ENCODE results near the gene CALD1.
A peak's percentile ranks its signal among the peaks of the same experiment; 100 is the strongest.

The CALD1 gene

DNA sequence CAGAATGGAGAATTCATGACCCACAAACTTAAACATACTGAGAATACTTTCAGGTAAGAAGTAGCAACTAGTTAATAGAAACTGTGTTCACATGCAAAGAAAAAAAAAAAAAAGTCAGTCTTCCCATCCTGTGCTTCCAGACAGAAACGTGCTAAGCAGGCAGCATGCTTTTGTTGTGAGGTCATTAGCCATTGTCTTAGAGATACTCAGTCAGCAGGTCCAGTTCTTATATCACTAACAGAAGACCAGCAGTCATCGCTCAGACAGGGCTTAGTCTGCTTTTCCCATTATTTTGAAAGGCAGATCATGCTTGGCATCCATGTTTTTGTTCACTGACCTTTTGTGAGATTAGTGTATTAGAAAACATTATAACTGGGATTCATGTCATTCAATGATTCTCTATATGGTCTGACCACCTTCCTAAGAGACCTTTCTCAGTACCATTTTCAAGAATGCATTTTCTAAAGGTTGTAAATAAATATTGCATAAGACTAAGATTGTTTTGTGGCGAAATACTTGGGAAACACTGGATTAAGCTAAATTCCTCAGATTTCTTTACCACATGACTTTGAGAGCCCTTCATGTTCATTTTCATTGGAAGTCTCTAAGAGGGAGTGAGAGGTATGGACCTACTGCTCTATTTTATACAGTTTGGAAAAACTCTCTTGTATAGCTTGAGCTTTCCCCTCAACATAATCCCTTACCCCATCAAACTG lies 161.9 kb downstream of the CALD1 start:
- no peaks in the 10 kb centered on the region for H3K36me3 ChIP-seq (ENCODE audit: control insufficient read depth in 1 of 2, insufficient read depth in 2 of 2, low read length in 2 of 2)
- H3K27ac ChIP-seq (ENCODE audit: low read depth, low read length) = no peak overlapping the region
- H3K9me3 ChIP-seq (ENCODE audit: control insufficient read depth in 1 of 2, low read length in 2 of 2) = no peaks in the 10 kb centered on the region
- peaks cover 9 to 20% of the 10 kb centered on the region in 2 donors for H3K4me1 ChIP-seq (ENCODE audit: control insufficient read depth in 1 of 2, insufficient read depth in 2 of 2, low read length in 2 of 2)
- no peaks in the 10 kb centered on the region for H3K27me3 ChIP-seq (ENCODE audit: control insufficient read depth in 1 of 2, insufficient read depth in 2 of 2, low read length in 2 of 2)
- no peak overlapping the region for H3K9ac ChIP-seq (ENCODE audit: low read depth in 1 of 2, low read length in 2 of 2)
- H3K4me3 ChIP-seq (ENCODE audit: low read depth in 1 of 2, low read length in 2 of 2) = no peak overlapping the region

DNA sequence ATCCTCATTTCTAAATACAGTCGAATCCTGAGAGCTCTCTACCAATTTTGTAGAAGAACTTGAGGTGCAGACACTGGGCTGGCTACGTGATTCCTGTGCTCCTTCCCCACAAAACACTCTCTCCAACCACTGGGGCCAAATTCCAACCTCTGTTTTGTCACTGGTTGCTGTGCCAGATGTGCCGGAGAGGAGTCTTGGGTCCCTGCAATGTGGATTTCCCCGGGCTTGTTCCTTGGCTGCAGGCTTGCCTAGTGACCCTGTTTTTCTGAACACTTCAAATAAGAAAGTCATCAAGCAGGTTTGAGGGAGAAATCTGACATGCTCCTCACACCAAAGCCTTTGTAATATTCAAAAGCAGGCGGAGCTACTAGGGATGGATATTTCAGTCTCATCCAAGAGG lies 162.5 kb downstream of the CALD1 start:
- Histone ChIP-seq H3K4me3 (ENCODE audit: low read depth in 1 of 2, low read length in 2 of 2) (no peak overlapping the region), H3K4me1 (ENCODE audit: control insufficient read depth in 1 of 2, insufficient read depth in 2 of 2, low read length in 2 of 2) (peaks cover 9 to 20% of the 10 kb centered on the region in 2 donors), H3K9me3 (ENCODE audit: control insufficient read depth in 1 of 2, low read length in 2 of 2) (no peaks in the 10 kb centered on the region), H3K9ac (ENCODE audit: low read depth in 1 of 2, low read length in 2 of 2) (no peak overlapping the region), H3K36me3 (ENCODE audit: control insufficient read depth in 1 of 2, insufficient read depth in 2 of 2, low read length in 2 of 2) (no peaks in the 10 kb centered on the region), H3K27ac (ENCODE audit: low read depth, low read length) (no peak overlapping the region), H3K27me3 (ENCODE audit: control insufficient read depth in 1 of 2, insufficient read depth in 2 of 2, low read length in 2 of 2) (no peaks in the 10 kb centered on the region)

DNA sequence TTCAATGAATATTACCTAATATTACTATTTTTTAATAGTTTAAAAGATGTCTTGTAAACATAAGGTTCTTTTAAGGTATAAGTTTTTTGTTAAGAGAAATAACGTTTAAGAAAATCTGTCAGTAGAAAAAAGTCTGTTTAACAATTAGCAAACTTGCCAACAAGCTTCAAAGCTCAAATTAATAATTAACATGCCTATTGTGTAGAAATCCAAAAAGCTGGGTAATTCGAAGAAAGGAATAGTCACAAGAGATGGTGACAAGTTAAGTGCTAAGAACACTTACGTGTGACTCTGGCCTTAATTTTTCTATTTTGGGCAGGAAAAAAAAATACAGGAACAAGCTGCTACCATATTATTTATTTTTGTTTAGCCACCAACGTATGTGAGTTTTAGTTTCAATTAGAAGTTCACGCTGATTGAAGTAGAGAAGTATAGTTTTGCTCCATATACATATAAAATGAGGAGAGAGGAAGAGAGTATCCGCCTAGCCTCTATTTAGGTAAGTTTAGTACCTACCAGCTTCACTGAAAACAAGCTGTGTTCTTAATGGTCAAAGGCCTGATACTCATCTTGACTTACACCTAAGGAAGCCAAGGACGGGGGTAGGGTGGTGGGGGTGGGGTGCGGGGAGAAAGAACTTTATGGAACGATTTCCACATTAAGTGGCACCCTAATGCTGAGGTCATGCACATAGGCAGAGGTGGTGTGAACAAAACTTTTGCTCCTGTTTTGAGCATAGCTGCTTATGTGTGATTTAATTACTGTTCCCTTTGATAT lies 163.4 kb downstream of the CALD1 start:
- peaks cover 9 to 20% of the 10 kb centered on the region in 2 donors for H3K4me1 ChIP-seq (ENCODE audit: control insufficient read depth in 1 of 2, insufficient read depth in 2 of 2, low read length in 2 of 2)
- no peaks in the 10 kb centered on the region for H3K27me3 ChIP-seq (ENCODE audit: control insufficient read depth in 1 of 2, insufficient read depth in 2 of 2, low read length in 2 of 2)
- peak overlapping the region in 1 of 2 donors; percentile 43 for H3K4me3 ChIP-seq (ENCODE audit: low read depth in 1 of 2, low read length in 2 of 2)
- no peak overlapping the region for H3K27ac ChIP-seq (ENCODE audit: low read depth, low read length)
- H3K36me3 ChIP-seq (ENCODE audit: control insufficient read depth in 1 of 2, insufficient read depth in 2 of 2, low read length in 2 of 2) = no peaks in the 10 kb centered on the region
- no peaks in the 10 kb centered on the region for H3K9me3 ChIP-seq (ENCODE audit: control insufficient read depth in 1 of 2, low read length in 2 of 2)
- no peak overlapping the region for H3K9ac ChIP-seq (ENCODE audit: low read depth in 1 of 2, low read length in 2 of 2)

DNA sequence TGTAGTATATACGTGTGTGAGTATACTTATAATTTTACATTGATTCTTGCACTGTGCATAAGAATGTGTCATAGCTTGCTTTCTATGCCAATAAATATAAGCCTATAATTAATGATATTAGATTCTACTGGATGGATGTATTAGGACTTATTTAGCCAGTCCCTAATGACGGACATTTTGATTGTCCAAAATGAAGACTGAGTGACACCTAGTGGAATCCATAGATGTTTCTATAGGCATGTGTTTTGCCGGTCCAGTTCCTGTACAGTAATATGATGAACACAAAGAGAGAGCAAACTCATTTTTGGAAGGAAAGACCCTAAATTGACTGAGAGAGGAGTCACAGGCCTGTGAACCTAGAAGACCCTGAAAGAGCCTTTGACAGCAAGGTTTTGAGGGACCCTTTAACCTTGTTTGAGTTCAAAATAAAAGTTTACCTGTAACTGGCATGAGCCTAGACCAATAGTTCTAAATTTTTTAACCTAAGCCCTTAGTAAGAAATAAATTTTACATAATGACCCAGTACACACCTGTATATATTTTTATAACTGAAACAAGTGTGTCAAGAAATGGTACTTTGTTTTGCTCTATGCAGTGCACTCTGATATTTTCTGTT lies 164.5 kb downstream of the CALD1 start:
- Histone ChIP-seq H3K27me3 (ENCODE audit: control insufficient read depth in 1 of 2, insufficient read depth in 2 of 2, low read length in 2 of 2) (no peaks in the 10 kb centered on the region), H3K27ac (ENCODE audit: low read depth, low read length) (no peak overlapping the region), H3K4me3 (ENCODE audit: low read depth in 1 of 2, low read length in 2 of 2) (no peak overlapping the region), H3K9ac (ENCODE audit: low read depth in 1 of 2, low read length in 2 of 2) (no peak overlapping the region), H3K9me3 (ENCODE audit: control insufficient read depth in 1 of 2, low read length in 2 of 2) (no peaks in the 10 kb centered on the region), H3K4me1 (ENCODE audit: control insufficient read depth in 1 of 2, insufficient read depth in 2 of 2, low read length in 2 of 2) (peaks cover 9 to 20% of the 10 kb centered on the region in 2 donors), H3K36me3 (ENCODE audit: control insufficient read depth in 1 of 2, insufficient read depth in 2 of 2, low read length in 2 of 2) (no peaks in the 10 kb centered on the region)

DNA sequence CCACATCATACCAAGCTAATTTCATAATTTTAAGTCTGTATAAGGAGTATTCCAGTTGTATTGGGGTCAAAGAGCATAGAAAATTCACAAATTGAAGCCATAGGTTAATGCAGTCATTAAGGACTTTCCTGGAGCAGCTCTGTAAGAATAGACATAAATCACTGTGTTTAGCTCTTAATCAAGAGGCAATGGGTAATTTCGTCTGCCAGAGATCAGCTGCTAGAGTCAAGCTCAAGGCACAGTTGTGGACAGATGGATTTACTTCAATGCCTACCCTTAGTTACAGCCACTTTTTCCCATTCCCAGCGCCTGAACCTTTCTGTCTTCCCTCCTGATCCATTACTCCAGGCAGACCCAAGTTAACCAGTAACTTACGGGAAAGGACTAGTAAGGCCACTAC lies 166.3 kb downstream of the CALD1 start:
- H3K27ac ChIP-seq (ENCODE audit: low read depth, low read length) = no peak overlapping the region
- H3K9me3 ChIP-seq (ENCODE audit: control insufficient read depth in 1 of 2, low read length in 2 of 2) = no peaks in the 10 kb centered on the region
- no peaks in the 10 kb centered on the region for H3K27me3 ChIP-seq (ENCODE audit: control insufficient read depth in 1 of 2, insufficient read depth in 2 of 2, low read length in 2 of 2)
- H3K9ac ChIP-seq (ENCODE audit: low read depth in 1 of 2, low read length in 2 of 2) = no peak overlapping the region
- peak overlapping the region; percentile 8 to 29 for H3K4me3 ChIP-seq (ENCODE audit: low read depth in 1 of 2, low read length in 2 of 2)
- H3K36me3 ChIP-seq (ENCODE audit: control insufficient read depth in 1 of 2, insufficient read depth in 2 of 2, low read length in 2 of 2) = peaks cover 0 to 3% of the 10 kb centered on the region in 2 donors
- peaks cover 9 to 20% of the 10 kb centered on the region in 2 donors for H3K4me1 ChIP-seq (ENCODE audit: control insufficient read depth in 1 of 2, insufficient read depth in 2 of 2, low read length in 2 of 2)

DNA sequence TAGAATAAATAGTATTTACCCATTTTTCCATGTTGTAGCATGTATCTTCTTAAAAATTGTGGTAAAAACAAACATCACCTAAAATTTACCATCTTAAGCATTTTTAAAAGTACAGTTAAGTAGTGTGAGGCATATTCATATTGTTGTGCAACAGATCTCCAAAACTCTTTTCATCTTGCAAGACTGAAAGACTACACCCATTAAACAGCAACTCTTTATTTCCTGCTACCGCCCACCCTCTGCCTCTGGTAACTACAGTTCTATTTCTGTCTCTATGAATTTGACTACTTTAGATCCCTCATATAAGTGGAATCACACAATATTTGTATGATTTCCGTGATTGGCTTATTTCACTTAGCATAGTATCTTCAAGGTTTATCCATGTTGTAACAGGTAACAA lies 166.8 kb downstream of the CALD1 start:
- Histone ChIP-seq H3K9me3 (ENCODE audit: control insufficient read depth in 1 of 2, low read length in 2 of 2) (no peaks in the 10 kb centered on the region), H3K4me3 (ENCODE audit: low read depth in 1 of 2, low read length in 2 of 2) (no peak overlapping the region), H3K27me3 (ENCODE audit: control insufficient read depth in 1 of 2, insufficient read depth in 2 of 2, low read length in 2 of 2) (no peaks in the 10 kb centered on the region), H3K9ac (ENCODE audit: low read depth in 1 of 2, low read length in 2 of 2) (no peak overlapping the region), H3K27ac (ENCODE audit: low read depth, low read length) (no peak overlapping the region), H3K36me3 (ENCODE audit: control insufficient read depth in 1 of 2, insufficient read depth in 2 of 2, low read length in 2 of 2) (peaks cover 0 to 3% of the 10 kb centered on the region in 2 donors), H3K4me1 (ENCODE audit: control insufficient read depth in 1 of 2, insufficient read depth in 2 of 2, low read length in 2 of 2) (peaks cover 9 to 20% of the 10 kb centered on the region in 2 donors)

DNA sequence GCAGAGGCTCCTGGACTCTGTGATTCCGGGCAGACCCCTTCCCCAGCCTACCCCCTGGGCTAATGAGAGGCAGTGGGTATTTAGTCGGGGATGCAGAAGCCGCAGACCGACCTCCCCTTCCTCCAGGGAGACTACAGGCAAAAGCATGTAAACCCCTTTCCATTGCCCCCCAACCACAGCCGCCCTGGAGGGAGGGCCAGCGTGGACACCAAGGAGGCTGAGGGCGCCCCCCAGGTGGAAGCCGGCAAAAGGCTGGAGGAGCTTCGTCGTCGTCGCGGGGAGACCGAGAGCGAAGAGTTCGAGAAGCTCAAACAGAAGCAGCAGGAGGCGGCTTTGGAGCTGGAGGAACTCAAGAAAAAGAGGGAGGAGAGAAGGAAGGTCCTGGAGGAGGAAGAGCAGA lies 167.9 kb downstream of the CALD1 start:
- Histone ChIP-seq H3K27ac (ENCODE audit: low read depth, low read length) (no peak overlapping the region), H3K36me3 (ENCODE audit: control insufficient read depth in 1 of 2, insufficient read depth in 2 of 2, low read length in 2 of 2) (peaks cover 0 to 3% of the 10 kb centered on the region in 2 donors)

DNA sequence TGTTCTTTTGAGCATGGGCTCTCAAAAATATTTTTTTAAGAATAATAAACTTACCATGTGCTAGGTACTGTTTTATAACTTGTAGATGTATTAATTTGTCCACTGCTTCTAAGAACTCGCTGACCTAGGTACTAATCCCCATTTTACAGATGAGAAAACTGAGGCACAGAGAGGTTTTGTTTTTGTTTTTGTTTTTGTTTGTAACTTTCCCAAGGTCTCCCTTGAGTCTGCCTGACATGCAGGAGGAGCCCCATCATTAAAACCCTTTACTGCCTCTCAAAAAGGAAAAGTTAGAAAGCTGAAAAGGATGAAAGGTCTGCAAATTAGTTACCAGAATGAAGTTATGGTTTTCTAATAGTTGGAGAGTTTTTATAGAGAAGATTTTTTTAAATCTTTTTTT lies 168.4 kb downstream of the CALD1 start:
- H3K9ac ChIP-seq (ENCODE audit: low read depth in 1 of 2, low read length in 2 of 2) = no peak overlapping the region
- peaks cover 9 to 11% of the 10 kb centered on the region in 2 donors for H3K4me1 ChIP-seq (ENCODE audit: control insufficient read depth in 1 of 2, insufficient read depth in 2 of 2, low read length in 2 of 2)
- no peaks in the 10 kb centered on the region for H3K27me3 ChIP-seq (ENCODE audit: control insufficient read depth in 1 of 2, insufficient read depth in 2 of 2, low read length in 2 of 2)
- H3K9me3 ChIP-seq (ENCODE audit: control insufficient read depth in 1 of 2, low read length in 2 of 2) = no peaks in the 10 kb centered on the region
- no peak overlapping the region for H3K4me3 ChIP-seq (ENCODE audit: low read depth in 1 of 2, low read length in 2 of 2)
- H3K27ac ChIP-seq (ENCODE audit: low read depth, low read length) = no peak overlapping the region
- peaks cover 0 to 3% of the 10 kb centered on the region in 2 donors for H3K36me3 ChIP-seq (ENCODE audit: control insufficient read depth in 1 of 2, insufficient read depth in 2 of 2, low read length in 2 of 2)

More for the DNA sequence above, 167.9 kb downstream of the CALD1 start:
- Histone ChIP-seq H3K27me3 (ENCODE audit: control insufficient read depth in 1 of 2, insufficient read depth in 2 of 2, low read length in 2 of 2) (no peaks in the 10 kb centered on the region), H3K4me1 (ENCODE audit: control insufficient read depth in 1 of 2, insufficient read depth in 2 of 2, low read length in 2 of 2) (peaks cover 9 to 11% of the 10 kb centered on the region in 2 donors), H3K9me3 (ENCODE audit: control insufficient read depth in 1 of 2, low read length in 2 of 2) (no peaks in the 10 kb centered on the region), H3K4me3 (ENCODE audit: low read depth in 1 of 2, low read length in 2 of 2) (no peak overlapping the region), H3K9ac (ENCODE audit: low read depth in 1 of 2, low read length in 2 of 2) (no peak overlapping the region)

DNA sequence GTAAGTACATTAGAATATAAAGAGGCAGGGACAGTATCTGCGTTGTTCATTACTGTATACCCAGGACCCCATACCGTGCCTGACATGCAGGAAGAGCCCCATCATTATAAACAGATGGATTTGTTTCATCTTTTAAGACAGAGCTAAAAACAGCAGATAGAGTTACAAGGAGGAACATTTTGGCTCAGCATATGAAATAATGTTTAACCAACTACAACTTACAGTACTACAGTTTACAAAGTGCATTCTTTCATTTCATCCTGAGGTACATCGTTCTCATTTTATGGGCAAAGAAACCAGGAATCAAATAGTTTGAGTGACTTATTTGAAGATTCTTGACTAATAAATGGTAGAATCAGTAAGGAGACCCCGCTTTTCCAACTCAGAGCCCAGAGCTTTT lies 168.8 kb downstream of the CALD1 start:
- H3K27me3 ChIP-seq (ENCODE audit: control insufficient read depth in 1 of 2, insufficient read depth in 2 of 2, low read length in 2 of 2) = no peaks in the 10 kb centered on the region
- no peak overlapping the region for H3K4me3 ChIP-seq (ENCODE audit: low read depth in 1 of 2, low read length in 2 of 2)
- H3K9me3 ChIP-seq (ENCODE audit: control insufficient read depth in 1 of 2, low read length in 2 of 2) = no peaks in the 10 kb centered on the region
- no peak overlapping the region for H3K9ac ChIP-seq (ENCODE audit: low read depth in 1 of 2, low read length in 2 of 2)
- peaks cover 0 to 3% of the 10 kb centered on the region in 2 donors for H3K36me3 ChIP-seq (ENCODE audit: control insufficient read depth in 1 of 2, insufficient read depth in 2 of 2, low read length in 2 of 2)
- H3K4me1 ChIP-seq (ENCODE audit: control insufficient read depth in 1 of 2, insufficient read depth in 2 of 2, low read length in 2 of 2) = peaks cover 9 to 11% of the 10 kb centered on the region in 2 donors
- no peak overlapping the region for H3K27ac ChIP-seq (ENCODE audit: low read depth, low read length)

DNA sequence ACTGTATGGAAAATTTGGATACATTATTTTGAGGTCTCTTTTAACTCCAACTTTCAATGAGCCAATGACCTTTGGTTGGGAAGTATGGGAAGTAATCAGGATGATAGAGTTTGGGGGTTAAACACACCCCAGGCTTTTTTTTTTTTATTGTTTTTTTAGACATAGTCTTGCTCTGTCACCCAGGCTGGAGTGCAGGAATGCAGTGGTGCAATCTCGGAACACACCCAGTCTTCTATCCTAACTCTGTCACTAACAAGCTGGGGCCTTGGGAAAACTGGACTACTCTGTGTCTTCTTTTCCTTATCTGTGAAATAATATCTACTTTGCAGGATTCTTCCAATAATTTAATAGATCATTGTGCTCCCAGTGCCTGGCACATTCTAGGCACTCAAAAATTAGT lies 169.3 kb downstream of the CALD1 start:
- H3K27me3 ChIP-seq (ENCODE audit: control insufficient read depth in 1 of 2, insufficient read depth in 2 of 2, low read length in 2 of 2) = no peaks in the 10 kb centered on the region
- H3K9me3 ChIP-seq (ENCODE audit: control insufficient read depth in 1 of 2, low read length in 2 of 2) = no peaks in the 10 kb centered on the region
- peaks cover 0 to 3% of the 10 kb centered on the region in 2 donors for H3K36me3 ChIP-seq (ENCODE audit: control insufficient read depth in 1 of 2, insufficient read depth in 2 of 2, low read length in 2 of 2)
- peaks cover 9 to 11% of the 10 kb centered on the region in 2 donors for H3K4me1 ChIP-seq (ENCODE audit: control insufficient read depth in 1 of 2, insufficient read depth in 2 of 2, low read length in 2 of 2)
- H3K9ac ChIP-seq (ENCODE audit: low read depth in 1 of 2, low read length in 2 of 2) = no peak overlapping the region
- H3K27ac ChIP-seq (ENCODE audit: low read depth, low read length) = no peak overlapping the region
- H3K4me3 ChIP-seq (ENCODE audit: low read depth in 1 of 2, low read length in 2 of 2) = no peak overlapping the region

All from duodenal mucosa (tissue), 2 donors.